Karpas-422 (cell line): ENCODE data around the gene HDAC9. TPM values are rescaled to one million over a fixed set of nuclear protein-coding genes. Genes with fewer than 3 reads are reported as not detected.

ENCODE experiments used
- DNase-seq: peaks from one replicate; pipeline ENCODE4 v3.0.0-alpha.2; 2015
- H2AFZ ChIP-seq: fragments of 200-600 bp; sonication (generic); 2 replicates; pipeline ENCODE4 v1.6.1; 2014; ENCODE audit warnings: antibody characterized with exemption, low read length, mixed read lengths
- H3K27ac ChIP-seq: fragments of 200-600 bp; sonication (generic); 2 replicates; pipeline ENCODE4 v1.5.1; 2014; ENCODE audit warnings: mild to moderate bottlenecking, low read length, moderate library complexity
- H3K27me3 ChIP-seq: fragments of 200-600 bp; sonication (generic); 2 replicates; pipeline ENCODE4 v1.6.1; 2014; ENCODE audit warnings: low read length, mixed read lengths
- H3K36me3 ChIP-seq: fragments of 200-600 bp; sonication (generic); 2 replicates; pipeline ENCODE4 v1.6.1; 2014; ENCODE audit warnings: low read length, mixed read lengths; ENCODE audit not compliant: insufficient read depth
- H3K4me1 ChIP-seq: fragments of 200-600 bp; sonication (generic); 2 replicates; pipeline ENCODE4 v1.6.1; 2014; ENCODE audit warnings: mild to moderate bottlenecking, low read length, mixed read lengths
- H3K4me2 ChIP-seq: fragments of 200-600 bp; sonication (generic); 2 replicates; pipeline ENCODE4 v1.6.1; 2014; ENCODE audit warnings: low read length, low read depth, mild to moderate bottlenecking; ENCODE audit not compliant: poor library complexity, severe bottlenecking
- H3K4me3 ChIP-seq: fragments of 200-600 bp; sonication (generic); 2 replicates; pipeline ENCODE4 v1.5.1; 2014; ENCODE audit warnings: mild to moderate bottlenecking, antibody characterized with exemption, low read length, mixed read lengths
- H3K79me2 ChIP-seq: fragments of 200-600 bp; sonication (generic); 2 replicates; pipeline ENCODE4 v1.6.1; 2014; ENCODE audit warnings: mild to moderate bottlenecking, low read length, mixed read lengths
- H3K9ac ChIP-seq: fragments of 200-600 bp; sonication (generic); 2 replicates; pipeline ENCODE4 v1.6.0; 2014; ENCODE audit warnings: low read length
- H3K9me2 ChIP-seq: fragments of 200-600 bp; sonication (generic), shearing (Covaris generic); replicated peaks from 2 replicates; pipeline ENCODE4 v1.6.0; 2014; ENCODE audit warnings: mild to moderate bottlenecking, low read length, moderate library complexity; ENCODE audit not compliant: insufficient read depth
- H3K9me3 ChIP-seq: fragments of 300-700, 200-600 bp; sonication (generic); 2 replicates; pipeline ENCODE4 v1.6.1; 2014; ENCODE audit warnings: low read length, mixed read lengths
- H4K20me1 ChIP-seq: fragments of 200-600 bp; sonication (generic); 2 replicates; pipeline ENCODE4 v1.6.1; 2014; ENCODE audit warnings: mild to moderate bottlenecking, antibody characterized with exemption, low read length, low read depth; ENCODE audit not compliant: insufficient read depth
- total RNA-seq: library from RNA; depleted of rRNA; stranded (reverse); fragments of >200 nt; shearing (Covaris generic); gene quantifications from 2 replicates; pipeline ENCODE4 v1.2.3, GENCODE V29; 2014; ENCODE audit warnings: low replicate concordance

HDAC9 gene
- total RNA-seq, 1 experiment from 2014 or later: 5.2 TPM

- Histone ChIP-seq H3K9me2 (peaks cover 6% of the 10 kb centered on the region; the same call in 1 of the 2 replicates), H3K4me2 (no peak overlapping the region), H2AFZ (no peak overlapping the region), H3K27me3 (no peaks in the 10 kb centered on the region), H3K4me3 (no peak overlapping the region), H3K27ac (no peak overlapping the region), H3K4me1 (no peaks in the 10 kb centered on the region), H3K9me3 (0 out of 2 replicates have a peak, but pooled peaks cover 3% of the 10 kb centered on the region), H3K36me3 (no peaks in the 10 kb centered on the region), H4K20me1 (no peaks in the 10 kb centered on the region), H3K79me2 (no peaks in the 10 kb centered on the region), H3K9ac (no peak overlapping the region)
- DNase-seq: no peak
Observed at GRCh38 chr7:19015098-19015497, 519.5 kb downstream of the HDAC9 start.

GRCh38 chr7:19016140-19016539 is 520.6 kb downstream of the HDAC9 start:
- H3K36me3 ChIP-seq: no peaks in the 10 kb centered on the region
- 0 out of 2 replicates have a peak, but pooled peaks cover 3% of the 10 kb centered on the region for H3K9me3 ChIP-seq
- H3K9ac ChIP-seq: no peak overlapping the region
- no peaks in the 10 kb centered on the region for H4K20me1 ChIP-seq
- no peak for DNase-seq
- H3K4me3 ChIP-seq: no peak overlapping the region
- no peak overlapping the region for H2AFZ ChIP-seq
- no peaks in the 10 kb centered on the region for H3K27me3 ChIP-seq
- H3K27ac ChIP-seq: no peak overlapping the region
- H3K4me1 ChIP-seq: no peaks in the 10 kb centered on the region
- H3K9me2 ChIP-seq: peaks cover 6% of the 10 kb centered on the region; the same call in 1 of the 2 replicates
- no peaks in the 10 kb centered on the region for H3K79me2 ChIP-seq
- H3K4me2 ChIP-seq: no peak overlapping the region

GRCh38 chr7:19017374-19017773 is 521.8 kb downstream of the HDAC9 start:
- Histone ChIP-seq H3K36me3 (no peaks in the 10 kb centered on the region), H3K27ac (no peak overlapping the region), H3K4me1 (no peaks in the 10 kb centered on the region), H3K79me2 (no peaks in the 10 kb centered on the region), H3K9me2 (peaks cover 6% of the 10 kb centered on the region; the same call in 1 of the 2 replicates), H3K9me3 (0 out of 2 replicates have a peak, but pooled peaks cover 3% of the 10 kb centered on the region), H3K9ac (no peak overlapping the region), H4K20me1 (no peaks in the 10 kb centered on the region), H2AFZ (no peak overlapping the region), H3K27me3 (no peaks in the 10 kb centered on the region), H3K4me2 (no peak overlapping the region), H3K4me3 (no peak overlapping the region)
- no peak for DNase-seq

GRCh38 chr7:19020062-19020461 is 524.5 kb downstream of the HDAC9 start:
- Histone ChIP-seq H3K36me3 (no peaks in the 10 kb centered on the region), H2AFZ (no peak overlapping the region), H3K27ac (no peak overlapping the region), H4K20me1 (no peaks in the 10 kb centered on the region), H3K9ac (no peak overlapping the region), H3K79me2 (no peaks in the 10 kb centered on the region), H3K4me1 (no peaks in the 10 kb centered on the region), H3K9me3 (0 out of 2 replicates have a peak, but pooled peaks cover 3% of the 10 kb centered on the region), H3K4me3 (no peak overlapping the region), H3K27me3 (no peaks in the 10 kb centered on the region), H3K9me2 (peaks cover 6% of the 10 kb centered on the region; the same call in 1 of the 2 replicates), H3K4me2 (no peak overlapping the region)
- DNase-seq: no peak

- Histone ChIP-seq H3K27me3 (no peaks in the 10 kb centered on the region), H3K79me2 (no peaks in the 10 kb centered on the region), H3K9ac (no peak overlapping the region), H3K4me2 (no peak overlapping the region), H2AFZ (no peak overlapping the region), H3K4me3 (no peak overlapping the region), H4K20me1 (no peaks in the 10 kb centered on the region), H3K36me3 (no peaks in the 10 kb centered on the region), H3K27ac (no peak overlapping the region), H3K4me1 (no peaks in the 10 kb centered on the region), H3K9me3 (0 out of 2 replicates have a peak, but pooled peaks cover 3% of the 10 kb centered on the region), H3K9me2 (0 out of 2 replicates have a peak, but pooled peaks cover 6% of the 10 kb centered on the region)
- DNase-seq: no peak
Observed at GRCh38 chr7:19020711-19021110, 525.2 kb downstream of the HDAC9 start.

GRCh38 chr7:19023477-19023876 is 527.9 kb downstream of the HDAC9 start:
- Histone ChIP-seq H3K9me2 (no peaks in the 10 kb centered on the region), H3K4me1 (no peaks in the 10 kb centered on the region), H3K4me3 (no peak overlapping the region), H3K4me2 (no peak overlapping the region), H2AFZ (no peak overlapping the region), H3K27ac (no peak overlapping the region), H3K36me3 (no peaks in the 10 kb centered on the region), H3K9ac (no peak overlapping the region), H3K9me3 (no peaks in the 10 kb centered on the region), H4K20me1 (no peaks in the 10 kb centered on the region), H3K79me2 (no peaks in the 10 kb centered on the region), H3K27me3 (no peaks in the 10 kb centered on the region)
- DNase-seq: no peak

- Histone ChIP-seq H3K27me3 (no peaks in the 10 kb centered on the region), H3K27ac (no peak overlapping the region)
Observed at GRCh38 chr7:19024261-19024660, 528.7 kb downstream of the HDAC9 start.

GRCh38 chr7:19026888-19027287 is 531.3 kb downstream of the HDAC9 start:
- no peaks in the 10 kb centered on the region for H3K9me3 ChIP-seq
- H3K36me3 ChIP-seq: no peaks in the 10 kb centered on the region
- H3K4me2 ChIP-seq: no peak overlapping the region
- no peak overlapping the region for H3K9ac ChIP-seq
- no peak for DNase-seq
- no peaks in the 10 kb centered on the region for H3K4me1 ChIP-seq
- H3K79me2 ChIP-seq: no peaks in the 10 kb centered on the region
- no peaks in the 10 kb centered on the region for H3K9me2 ChIP-seq
- H2AFZ ChIP-seq: no peak overlapping the region
- no peak overlapping the region for H3K27ac ChIP-seq
- no peak overlapping the region for H3K4me3 ChIP-seq
- H4K20me1 ChIP-seq: no peaks in the 10 kb centered on the region
- no peaks in the 10 kb centered on the region for H3K27me3 ChIP-seq

More at GRCh38 chr7:19024261-19024660, 528.7 kb downstream of the HDAC9 start:
- Histone ChIP-seq H4K20me1 (no peaks in the 10 kb centered on the region), H2AFZ (no peak overlapping the region), H3K9me2 (no peaks in the 10 kb centered on the region), H3K9me3 (no peaks in the 10 kb centered on the region), H3K4me3 (no peak overlapping the region), H3K4me2 (no peak overlapping the region), H3K79me2 (no peaks in the 10 kb centered on the region), H3K36me3 (no peaks in the 10 kb centered on the region), H3K9ac (no peak overlapping the region), H3K4me1 (no peaks in the 10 kb centered on the region)
- DNase-seq: no peak
